Measurements from ENCODE around the gene FAM13A.

FAM13A gene

DNA sequence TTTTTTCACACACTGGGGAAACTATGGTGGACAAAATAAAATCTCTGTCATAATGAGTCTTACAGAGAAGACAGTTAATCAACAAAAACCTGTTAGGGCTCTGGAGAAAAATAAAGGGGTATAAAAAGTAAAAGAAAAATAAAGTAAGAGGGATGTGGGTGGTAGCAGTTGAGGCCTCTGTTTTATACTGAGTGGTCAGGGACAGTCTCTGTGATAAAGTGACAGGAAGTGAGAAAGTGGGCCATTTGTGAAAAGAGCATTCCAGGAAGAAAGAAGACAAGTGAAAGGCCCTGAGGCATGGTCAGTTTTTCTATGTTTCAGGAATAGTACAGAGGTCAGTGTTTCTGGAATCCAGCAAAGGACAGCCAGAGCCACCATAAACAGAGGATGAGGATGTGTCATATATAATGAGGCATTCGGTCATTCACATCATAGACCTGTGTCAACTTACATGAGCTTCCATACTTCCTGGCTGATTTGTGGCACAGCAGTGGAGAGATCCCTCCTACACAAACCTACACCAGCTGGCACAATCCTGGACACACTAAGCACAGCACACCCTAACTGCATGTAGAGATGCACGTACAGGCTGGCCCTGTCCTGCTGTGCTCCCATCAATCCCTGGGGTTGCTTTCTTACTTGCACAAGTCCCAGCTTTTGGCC, 295.0 kb downstream of the FAM13A start:
- no peak for FAIRE-seq

DNA sequence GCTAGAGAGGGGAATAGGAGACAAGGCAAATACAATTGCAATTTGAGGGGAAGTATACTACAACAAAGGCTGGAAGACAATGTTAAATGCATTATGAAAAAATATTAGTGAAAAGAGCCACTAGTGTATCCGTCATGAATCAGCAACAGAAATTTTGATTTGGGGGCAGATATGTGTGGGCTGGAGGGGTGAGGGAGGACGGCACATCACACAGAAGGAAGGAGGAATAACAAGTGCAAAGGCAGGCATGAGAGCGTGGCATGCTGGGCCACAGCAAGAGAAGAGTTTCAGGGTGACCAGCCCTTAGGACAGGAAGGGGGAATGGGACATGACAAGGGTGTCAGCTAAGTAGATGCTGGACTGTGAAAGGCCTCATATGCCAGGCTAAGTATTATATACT, 295.6 kb downstream of the FAM13A start:
- no peak for FAIRE-seq

DNA sequence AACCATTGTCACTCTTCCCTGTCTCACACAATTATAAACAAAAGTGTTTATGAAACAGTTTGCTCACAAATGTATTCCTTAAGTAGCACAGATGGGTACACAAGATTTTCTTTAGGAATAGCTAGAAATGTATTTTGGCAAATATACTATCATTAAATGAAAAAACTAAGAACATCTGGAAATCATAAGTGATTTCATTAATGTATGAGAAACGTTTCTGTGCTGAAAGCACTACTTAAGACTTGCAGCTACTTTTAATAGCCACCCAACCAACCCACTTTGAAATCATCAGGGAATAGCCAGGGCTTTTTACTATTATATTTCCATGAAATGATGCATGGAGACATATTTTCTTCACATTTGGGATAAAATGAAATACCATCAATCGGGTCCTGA, 297.1 kb downstream of the FAM13A start:
- no peak for FAIRE-seq

DNA sequence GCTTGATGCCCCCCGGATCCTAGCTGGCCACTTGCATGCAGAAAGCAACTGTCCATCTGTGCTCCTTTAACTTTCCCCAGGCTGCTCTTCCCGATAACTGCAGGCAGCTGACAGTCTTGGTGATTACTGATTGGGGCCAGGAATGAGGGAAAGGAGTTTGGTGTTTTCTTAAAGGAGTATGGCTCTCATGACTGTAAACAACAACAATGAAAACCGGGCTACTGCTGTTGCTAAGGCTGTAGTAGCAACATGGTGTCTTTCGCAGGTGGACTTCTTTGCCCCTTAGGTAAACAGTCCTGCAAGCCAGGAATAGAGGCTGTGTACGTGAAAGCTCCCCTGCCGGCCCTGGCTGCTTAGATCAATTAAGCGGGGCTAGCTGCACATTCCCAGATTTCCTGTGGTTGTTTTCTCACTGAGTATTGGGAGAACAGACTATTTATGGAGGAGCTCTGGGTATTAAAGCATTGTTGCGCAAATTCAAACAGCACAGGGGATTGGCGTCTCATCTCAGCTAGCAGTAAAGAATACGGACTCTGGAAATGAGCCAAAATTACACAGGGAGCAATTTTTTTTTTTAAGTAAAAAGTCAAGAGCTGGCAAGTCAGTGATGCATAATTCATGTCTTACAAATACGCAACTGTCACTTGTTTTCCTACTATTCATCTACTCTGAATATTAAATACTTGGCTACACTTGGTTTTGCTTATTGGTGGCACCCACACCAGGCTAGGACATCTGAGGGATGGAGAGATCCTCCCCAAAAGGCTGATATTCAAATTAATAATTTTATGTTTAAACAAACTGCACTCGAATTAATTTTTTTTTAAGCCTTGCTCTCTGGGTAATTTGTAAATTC, 297.7 kb downstream of the FAM13A start:
- no peak for FAIRE-seq

DNA sequence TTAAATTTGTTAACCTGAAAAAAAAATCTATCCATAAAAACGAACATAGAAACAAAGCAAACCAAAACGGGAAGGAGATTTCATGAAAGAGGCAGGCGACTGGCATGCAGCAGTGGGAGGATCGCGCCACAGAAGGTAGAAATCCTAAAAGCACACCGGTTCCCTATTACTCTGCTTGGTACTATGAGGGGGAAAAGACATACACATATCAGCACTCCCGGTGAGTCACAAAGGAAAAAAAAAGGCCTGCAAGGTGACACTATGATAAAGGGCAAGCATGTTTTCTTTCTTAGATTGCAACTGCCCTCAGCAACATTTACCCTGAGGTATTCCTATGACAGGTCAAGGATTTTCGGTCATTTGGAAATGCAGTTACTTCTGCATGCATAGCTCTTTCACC, 298.7 kb downstream of the FAM13A start:
- no peak for FAIRE-seq

DNA sequence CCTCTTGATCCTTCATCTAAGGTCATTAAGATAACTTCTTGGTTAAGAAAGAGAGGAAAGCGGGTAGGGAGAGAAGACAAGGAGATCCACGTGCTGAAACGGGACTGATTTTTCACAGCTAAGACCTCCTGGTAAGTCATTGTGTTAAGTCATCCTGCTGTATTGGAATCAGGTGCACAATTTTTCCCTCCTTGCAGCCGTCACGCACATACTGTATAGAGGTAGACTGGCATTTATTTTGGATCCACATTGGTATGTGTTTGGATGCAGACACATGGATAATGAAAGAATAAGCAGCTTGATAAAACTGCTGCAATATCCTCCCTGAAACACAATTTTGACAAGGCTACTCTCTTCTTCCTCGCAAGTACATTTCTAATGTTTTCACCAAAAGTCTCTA, 299.2 kb downstream of the FAM13A start:
- FAIRE-seq: no peak

DNA sequence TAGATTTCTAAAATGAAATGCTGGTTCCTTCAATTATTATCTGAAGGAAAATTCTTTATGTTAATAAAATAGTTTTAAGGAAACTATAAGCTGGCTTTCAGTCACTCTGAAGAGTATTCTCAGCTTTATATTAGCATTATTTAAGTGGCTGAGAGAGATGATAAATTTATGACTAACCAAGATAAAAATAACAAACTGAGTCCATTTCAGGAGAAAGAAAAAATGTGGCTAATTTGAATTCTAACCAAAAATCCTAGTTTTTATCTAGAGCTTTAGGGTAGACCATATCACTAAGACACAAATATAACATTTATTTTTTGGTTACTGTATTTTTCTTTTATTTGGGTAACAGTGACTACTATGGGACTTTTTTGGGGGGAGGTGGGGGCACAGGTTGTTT, 299.9 kb downstream of the FAM13A start:
- no peak for FAIRE-seq

DNA sequence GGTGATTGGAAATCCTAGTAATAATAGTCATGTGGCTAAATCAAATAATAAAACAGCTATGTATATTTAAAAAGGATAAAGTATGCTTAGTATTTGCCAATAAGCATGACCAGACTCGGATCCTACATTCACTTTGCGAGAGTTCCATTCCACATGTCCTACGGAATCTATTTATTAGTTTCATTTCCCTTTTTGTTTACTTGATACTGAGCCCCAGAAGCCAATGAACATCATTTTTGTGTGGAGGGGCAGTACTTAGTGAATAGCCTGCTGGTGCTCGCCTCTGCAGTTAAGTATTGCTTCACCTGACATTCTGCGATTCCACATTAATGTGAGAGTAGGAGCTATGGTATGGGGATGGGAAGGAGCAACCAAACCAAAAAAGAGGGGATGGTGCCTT, 300.8 kb downstream of the FAM13A start:
- no peak for FAIRE-seq

DNA sequence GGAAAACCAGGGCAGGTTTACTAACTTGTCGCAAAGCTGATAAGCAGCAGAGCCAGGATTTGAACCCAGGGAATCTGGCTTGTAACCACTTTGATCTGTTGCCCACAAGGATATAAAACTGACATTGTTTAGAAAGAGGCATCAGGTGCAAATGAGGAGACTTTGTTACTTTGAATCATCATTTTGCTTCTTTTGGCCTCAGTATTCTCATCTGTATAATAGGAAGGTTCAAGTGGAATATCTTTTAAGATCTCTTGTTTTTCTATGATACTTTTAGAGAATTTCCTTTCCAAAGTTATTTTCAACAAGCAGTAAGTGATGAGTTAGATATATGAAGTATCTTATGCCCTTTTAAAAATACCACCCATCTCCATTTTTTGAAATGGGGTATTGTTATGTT, 301.5 kb downstream of the FAM13A start:
- no peak for FAIRE-seq

DNA sequence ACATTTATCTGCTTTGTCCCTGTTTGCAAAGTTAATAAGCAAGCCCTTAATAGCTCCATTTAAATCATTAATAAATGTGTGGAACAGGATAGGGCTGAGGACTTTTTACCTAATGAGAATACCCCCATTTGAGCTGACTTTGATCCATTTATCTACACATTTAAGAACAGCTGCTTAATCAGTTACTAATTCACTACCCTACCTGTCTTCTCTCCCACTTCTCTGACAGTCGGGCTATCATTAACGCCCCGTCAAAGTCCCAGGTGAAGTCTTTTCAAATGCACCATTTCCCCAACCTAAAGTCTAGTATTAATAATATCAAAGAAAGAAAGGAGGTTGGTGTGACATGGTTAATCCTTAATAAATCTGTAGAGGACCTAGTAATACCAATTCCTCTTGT, 302.2 kb downstream of the FAM13A start:
- FAIRE-seq: no peak

DNA sequence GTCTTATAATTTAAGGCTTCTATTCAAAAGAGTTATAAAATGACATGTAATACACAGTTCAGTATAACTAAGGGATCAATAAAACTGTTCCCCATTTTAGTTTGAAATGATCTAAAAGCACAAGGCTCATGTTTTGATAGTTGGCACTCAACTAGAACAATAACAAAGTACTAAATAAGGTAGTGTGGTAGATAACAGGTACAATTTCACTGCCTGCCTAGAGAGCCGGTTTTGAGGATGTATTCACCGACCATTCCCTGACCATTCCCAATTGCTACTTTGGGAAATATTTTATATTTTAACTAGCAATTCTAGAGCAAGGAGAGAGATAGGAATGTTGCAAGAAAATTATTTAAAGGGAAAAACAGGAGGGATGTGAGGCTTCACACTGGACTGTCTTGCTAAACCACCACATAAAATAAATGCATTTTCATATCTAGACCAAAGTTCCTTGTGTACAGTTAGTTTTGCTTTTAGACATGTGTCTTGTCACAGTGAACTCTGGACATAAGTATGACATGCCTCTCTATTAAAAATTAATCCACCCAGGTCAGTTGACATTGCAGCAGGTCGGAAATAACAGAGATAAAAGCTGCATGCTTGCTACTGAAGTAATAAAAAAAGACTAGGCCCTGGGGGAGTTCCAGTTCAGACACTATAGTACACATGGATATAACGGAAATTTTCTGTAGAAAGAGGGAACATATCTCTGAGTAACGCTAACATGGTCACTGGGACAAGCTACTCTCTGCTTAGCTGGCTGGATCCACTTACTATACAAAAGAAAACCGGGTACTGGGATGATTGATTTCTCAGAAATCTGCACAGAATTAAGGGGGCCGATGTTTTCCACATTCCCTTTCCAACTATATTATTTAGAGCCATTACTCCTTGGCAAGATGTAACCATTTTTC, 303.1 kb downstream of the FAM13A start:
- FAIRE-seq: no peak

DNA sequence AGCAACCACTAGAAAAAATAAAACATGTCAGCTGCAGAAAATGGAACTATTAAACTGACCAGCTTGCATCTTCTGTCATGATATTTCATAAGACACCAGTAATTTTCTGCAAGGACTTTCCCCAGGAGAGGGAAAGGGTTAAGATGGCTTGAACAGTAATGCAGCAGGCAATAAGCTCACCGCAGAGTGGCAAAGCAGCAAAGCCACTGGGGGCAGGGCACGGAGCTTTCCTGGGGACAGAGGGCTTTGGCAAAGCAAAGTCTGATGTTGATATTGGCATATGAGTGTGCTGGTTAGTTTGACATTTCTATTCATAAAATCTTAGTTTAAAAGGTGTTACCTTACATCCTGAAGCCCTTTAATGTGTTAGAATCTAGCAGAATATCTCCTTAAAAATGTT, 304.2 kb downstream of the FAM13A start:
- no peak for FAIRE-seq

DNA sequence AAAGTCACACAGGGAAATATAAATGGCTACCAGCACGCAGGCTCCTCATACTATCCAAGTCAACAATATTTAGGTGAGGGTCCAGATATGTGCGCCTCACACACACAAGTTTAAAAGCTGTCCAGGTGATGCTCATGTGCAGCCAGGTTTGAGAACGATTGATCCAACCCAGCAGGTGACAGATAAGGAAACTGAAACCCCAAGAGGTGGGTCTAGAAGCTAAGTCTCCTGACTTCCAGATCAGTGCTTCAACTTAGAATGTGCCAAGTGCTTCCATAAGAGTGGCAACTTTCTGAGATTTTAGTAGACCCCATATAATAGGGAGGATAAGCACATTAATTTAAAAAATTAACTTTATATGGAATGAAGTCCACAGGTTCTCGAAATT, 304.9 kb downstream of the FAM13A start:
- FAIRE-seq: no peak

DNA sequence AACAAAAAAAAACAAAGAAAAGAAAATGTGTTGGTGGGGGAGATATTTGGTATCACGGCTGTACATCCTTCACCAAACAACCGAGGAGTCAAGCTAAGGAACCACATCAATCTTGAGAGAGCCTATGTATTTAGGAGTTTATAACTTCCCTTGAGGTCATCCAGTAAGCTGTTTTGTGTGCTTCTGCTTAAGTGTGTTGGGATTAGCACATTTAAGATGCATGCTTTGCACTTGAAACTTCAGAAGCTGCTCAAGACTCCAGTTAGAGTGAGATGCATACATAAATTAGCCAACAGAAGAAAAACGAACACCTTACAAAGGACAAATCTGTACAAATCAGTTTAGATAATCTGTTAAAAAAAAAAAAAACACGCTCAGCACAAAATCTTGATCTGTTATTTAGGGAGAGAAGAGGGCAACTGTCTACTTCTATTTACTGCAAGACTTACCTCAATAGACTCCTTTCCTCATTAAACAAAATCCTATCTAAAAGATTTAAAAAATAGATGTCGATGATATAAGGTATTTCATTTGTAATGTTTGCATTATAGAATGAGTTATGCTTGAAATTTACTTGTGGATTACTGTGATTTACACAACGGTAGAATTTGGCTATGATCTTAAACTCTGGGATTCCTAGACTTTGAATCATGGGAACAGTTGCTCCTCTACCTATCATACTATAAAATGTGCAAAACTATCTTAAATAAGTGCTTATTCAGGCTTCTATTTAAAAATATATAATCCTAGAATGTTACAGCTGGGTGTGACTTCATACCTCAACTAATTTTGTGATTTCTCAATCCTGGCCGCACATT, 305.5 kb downstream of the FAM13A start:
- FAIRE-seq: no peak

DNA sequence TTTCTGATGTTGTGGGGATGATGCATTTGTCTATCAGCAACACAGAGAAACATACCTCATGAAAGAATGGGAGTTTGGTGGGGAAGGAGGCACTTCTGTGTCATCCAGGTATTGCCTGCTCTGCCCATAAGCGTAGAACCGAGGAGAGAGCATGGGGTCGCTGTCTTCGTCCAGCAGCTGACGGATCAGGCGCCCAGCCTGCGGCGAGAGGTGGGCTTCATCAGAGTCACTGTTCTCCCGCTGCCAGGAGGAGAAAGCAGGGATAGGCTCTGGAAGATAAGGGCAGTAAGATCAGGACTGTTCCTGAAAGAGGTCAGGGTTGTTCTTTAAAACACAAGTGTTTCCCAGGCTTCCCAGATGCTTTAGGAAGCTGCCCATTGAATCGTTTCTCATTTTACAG, 306.6 kb downstream of the FAM13A start:
- no peak for FAIRE-seq

DNA sequence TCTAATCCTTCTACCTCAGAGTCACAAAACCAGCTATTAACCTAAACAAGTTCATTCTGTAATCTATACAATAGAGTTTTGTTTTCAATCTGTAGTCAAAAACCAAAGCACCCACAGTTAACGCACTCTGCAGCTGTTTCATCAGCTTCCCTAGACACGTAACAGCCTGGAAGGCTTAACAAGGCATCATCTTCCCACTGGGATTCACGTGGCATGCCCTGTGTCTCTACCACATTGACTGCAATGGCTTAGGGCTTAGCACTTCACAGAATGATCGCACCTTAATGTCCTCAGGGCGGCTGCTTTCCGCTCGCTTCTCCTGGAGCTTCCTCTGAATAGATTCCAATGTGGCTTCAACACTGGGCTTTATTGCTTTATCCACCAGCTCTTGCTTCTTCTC, 309.6 kb downstream of the FAM13A start:
- no peak for FAIRE-seq

DNA sequence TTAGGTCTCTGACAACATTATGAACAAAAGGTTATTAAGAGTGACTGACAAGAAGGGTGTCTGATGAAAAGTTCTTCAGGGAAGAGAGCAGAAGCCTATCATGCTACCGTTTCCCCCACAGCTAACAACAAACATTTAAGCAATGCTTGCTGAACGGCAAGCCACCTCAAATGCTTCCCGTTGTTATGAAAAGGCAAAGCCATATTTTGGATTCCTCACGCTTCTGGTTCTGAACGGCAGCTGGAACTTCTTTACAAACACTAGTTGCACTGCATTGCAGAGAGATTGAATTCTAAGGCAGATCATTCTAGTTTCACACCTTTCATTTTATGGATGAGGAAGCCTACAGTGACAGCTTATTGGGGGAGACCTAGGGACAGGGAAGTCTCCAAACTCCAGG, 310.8 kb downstream of the FAM13A start:
- no peak for FAIRE-seq

DNA sequence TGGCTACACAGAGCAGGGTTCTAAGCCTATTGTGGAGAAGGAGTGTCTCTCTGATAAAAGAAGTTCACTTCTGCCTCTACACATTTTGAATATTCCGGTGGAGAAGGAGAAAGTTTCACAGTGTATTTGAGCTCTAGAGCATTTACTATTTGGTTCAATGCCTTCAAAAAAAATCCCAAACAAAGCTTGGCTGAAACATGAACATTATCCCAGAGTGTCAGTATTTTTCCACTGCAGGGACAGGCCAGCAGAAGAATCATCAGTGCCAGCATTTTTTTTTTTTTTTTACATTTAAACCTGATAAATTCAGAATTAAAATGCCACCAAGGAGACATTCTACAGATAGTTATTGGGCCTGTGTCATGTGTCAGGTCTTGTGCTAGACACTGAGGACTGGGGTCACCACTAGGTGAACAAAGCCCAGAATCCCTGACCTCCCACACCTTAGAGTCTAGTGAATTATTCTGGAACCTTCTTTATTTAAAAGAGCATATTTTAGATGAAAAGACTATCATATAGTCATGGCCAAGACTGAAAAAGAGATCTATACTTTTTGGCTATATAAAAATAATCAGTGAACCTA, 311.3 kb downstream of the FAM13A start:
- no peak for FAIRE-seq

DNA sequence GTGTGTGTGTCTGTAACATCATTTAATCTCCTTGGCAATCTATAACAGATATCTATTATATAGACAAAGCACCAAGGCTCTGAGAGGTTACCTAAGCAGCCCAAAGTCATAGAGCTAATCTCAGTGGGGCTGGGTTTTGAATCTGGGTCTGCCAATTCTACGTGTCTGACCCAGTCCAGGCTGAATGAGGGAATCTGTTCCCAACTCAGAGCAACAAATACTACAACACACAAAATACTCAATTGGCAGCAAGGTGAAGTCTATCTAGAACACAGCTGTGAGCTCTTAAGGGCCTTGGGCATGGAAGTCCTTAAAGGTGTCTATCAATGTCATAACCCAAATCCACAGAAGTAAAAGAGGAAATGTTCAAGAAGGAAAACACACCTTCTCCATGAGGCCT, 311.8 kb downstream of the FAM13A start:
- no peak for FAIRE-seq

DNA sequence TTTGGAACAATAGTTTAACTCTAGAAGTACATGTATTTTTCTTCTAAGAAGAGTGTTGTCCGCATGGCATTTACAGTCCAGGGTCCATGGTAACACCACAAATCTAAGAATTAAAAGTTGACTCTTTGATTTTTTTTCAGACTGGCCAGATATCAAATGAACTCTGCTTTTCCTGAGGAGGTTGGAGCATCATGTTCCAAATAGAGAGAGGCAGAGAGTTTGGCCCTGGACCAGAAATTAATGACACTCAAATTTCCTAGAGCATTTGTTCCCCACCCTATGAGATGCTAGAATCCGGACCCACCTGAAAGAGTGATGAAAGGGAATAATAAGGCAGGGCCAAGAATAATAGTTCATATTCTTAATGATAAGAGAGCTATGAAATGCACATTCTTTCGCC, 312.4 kb downstream of the FAM13A start:
- FAIRE-seq: no peak

DNA sequence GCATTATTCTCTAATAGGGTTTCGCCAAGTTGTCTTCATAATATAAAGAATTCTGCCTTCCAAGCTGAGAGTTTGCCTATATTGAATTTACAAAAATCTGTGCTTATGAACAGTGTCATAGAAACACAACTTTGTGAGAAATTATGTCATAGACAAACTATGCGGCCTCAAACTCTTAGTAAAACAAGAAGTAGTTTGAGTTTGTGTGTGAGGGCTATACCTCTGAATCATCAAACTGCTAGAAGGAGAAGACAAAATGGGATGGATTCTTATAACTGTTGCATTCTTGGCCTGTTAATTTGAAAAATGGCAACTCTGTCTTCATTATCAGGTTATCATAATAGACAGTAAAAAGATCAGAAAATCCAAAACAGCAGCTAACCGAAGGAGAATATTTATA, 313.3 kb downstream of the FAM13A start:
- no peak for FAIRE-seq

DNA sequence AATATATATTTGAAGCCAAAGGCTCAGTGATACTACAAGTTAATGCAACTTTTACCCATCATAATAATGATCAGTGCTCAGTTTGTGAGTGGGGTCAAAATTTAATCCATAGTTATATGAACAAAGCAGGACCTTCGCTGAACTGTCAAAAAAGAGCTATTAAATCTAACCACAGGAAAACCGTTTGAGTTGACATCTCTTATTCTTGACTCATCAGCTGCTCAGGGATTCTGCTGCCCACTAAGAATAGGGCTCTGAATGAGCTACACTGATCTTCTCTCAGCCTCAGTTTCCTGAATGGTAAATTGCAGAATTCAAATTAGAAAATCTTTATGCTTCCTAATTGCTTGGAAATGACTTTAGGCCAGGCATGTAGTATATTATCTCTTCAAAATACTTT, 314.4 kb downstream of the FAM13A start:
- no peak for FAIRE-seq

All from TTC549 (cell line).